Measurements from ENCODE around the gene SIX2. TPM values are rescaled to one million over a fixed set of nuclear protein-coding genes. Genes with fewer than 3 reads are reported as not detected.
"Not testable (repeated sequence)": the region's sequence is repeated elsewhere in the genome, so short reads cannot be mapped to it uniquely, and the experiment has no call there.

The SIX2 gene
- total RNA-seq, 3 donors from 2014 or later (not counting 1 experiment from before 2014, with no cell fraction given), result not detected

- WGBS (ENCODE audit: insufficient coverage), result 83% methylated on average over 2 of the region's 2 CpGs
- Mint-ChIP-seq H3K4me3 (no peak overlapping the region), H3K9me3 (no peaks in the 10 kb centered on the region), H3K36me3 (no peaks in the 10 kb centered on the region), H3K27ac (no peak overlapping the region), H3K4me1 (no peaks in the 10 kb centered on the region), H3K27me3 (ENCODE audit: low read depth in 2 of 2) (peaks cover 12 to 39% of the 10 kb centered on the region in 2 donors)
- H3K27ac ChIP-seq (ENCODE audit: low read length), result no peak overlapping the region
- intact Hi-C loops (cut with micrococcal nuclease), result no loop called here
- H3K9me3 ChIP-seq (ENCODE audit: control insufficient read depth, insufficient read depth, low read length), result no peaks in the 10 kb centered on the region
- H3K4me3 ChIP-seq (ENCODE audit: low read length), result no peak overlapping the region
- no peak for ATAC-seq
- H3K36me3 ChIP-seq (ENCODE audit: control insufficient read depth, insufficient read depth, low read length), result no peaks in the 10 kb centered on the region
- no peaks in the 10 kb centered on the region for H3K27me3 ChIP-seq (ENCODE audit: control insufficient read depth, insufficient read depth, low read length)
- TF ChIP-seq CTCF (IDR thresholded peaks at IDR 0.05), result no peak
- H3K4me1 ChIP-seq (ENCODE audit: control insufficient read depth, insufficient read depth, low read length), result no peaks in the 10 kb centered on the region
- DNase-seq, result no peak
Measured at GRCh38 chr2:45042401-45042800, 33.1 kb upstream of the SIX2 start.

GRCh38 chr2:45040786-45041185 lies 31.5 kb upstream of the SIX2 start:
- Mint-ChIP-seq H3K27me3 (ENCODE audit: low read depth in 2 of 2) (peaks cover 9 to 29% of the 10 kb centered on the region in 2 donors), H3K9me3 (no peaks in the 10 kb centered on the region), H3K4me1 (no peaks in the 10 kb centered on the region), H3K27ac (no peak overlapping the region), H3K4me3 (no peak overlapping the region), H3K36me3 (no peaks in the 10 kb centered on the region)
- no peak overlapping the region for H3K27ac ChIP-seq (ENCODE audit: low read length)
- ATAC-seq, result no peak
- no peak for TF ChIP-seq CTCF (IDR thresholded peaks at IDR 0.05)
- H3K36me3 ChIP-seq (ENCODE audit: control insufficient read depth, insufficient read depth, low read length), result no peaks in the 10 kb centered on the region
- H3K27me3 ChIP-seq (ENCODE audit: control insufficient read depth, insufficient read depth, low read length), result no peaks in the 10 kb centered on the region
- no peaks in the 10 kb centered on the region for H3K4me1 ChIP-seq (ENCODE audit: control insufficient read depth, insufficient read depth, low read length)
- intact Hi-C loops (cut with micrococcal nuclease), result no loop called here
- no peak overlapping the region for H3K4me3 ChIP-seq (ENCODE audit: low read length)
- no peaks in the 10 kb centered on the region for H3K9me3 ChIP-seq (ENCODE audit: control insufficient read depth, insufficient read depth, low read length)
- no peak for DNase-seq

GRCh38 chr2:45039804-45040203 lies 30.6 kb upstream of the SIX2 start:
- H3K36me3 ChIP-seq (ENCODE audit: control insufficient read depth, insufficient read depth, low read length); H3K4me1 ChIP-seq (ENCODE audit: control insufficient read depth, insufficient read depth, low read length); H3K27me3 ChIP-seq (ENCODE audit: control insufficient read depth, insufficient read depth, low read length); H3K36me3 Mint-ChIP-seq; DNase-seq; H3K9me3 Mint-ChIP-seq; ATAC-seq; H3K9me3 ChIP-seq (ENCODE audit: control insufficient read depth, insufficient read depth, low read length); H3K27ac ChIP-seq (ENCODE audit: low read length); intact Hi-C loops (cut with micrococcal nuclease); H3K27ac Mint-ChIP-seq; H3K4me3 Mint-ChIP-seq; H3K4me3 ChIP-seq (ENCODE audit: low read length); H3K4me1 Mint-ChIP-seq: not testable (repeated sequence)
- 85% methylated on average over 5 of the region's 5 CpGs for WGBS (ENCODE audit: insufficient coverage)
- H3K27me3 Mint-ChIP-seq (ENCODE audit: low read depth in 2 of 2), result peaks cover 10 to 23% of the 10 kb centered on the region in 2 donors

GRCh38 chr2:45038861-45039260 lies 29.6 kb upstream of the SIX2 start:
- H3K4me1 ChIP-seq (ENCODE audit: control insufficient read depth, insufficient read depth, low read length); intact Hi-C loops (cut with micrococcal nuclease): not testable (repeated sequence)
- WGBS (ENCODE audit: insufficient coverage), result 56% methylated on average over 5 of the region's 5 CpGs

GRCh38 chr2:45033302-45033701 lies 24.1 kb upstream of the SIX2 start:
- Mint-ChIP-seq H3K27me3 (ENCODE audit: low read depth in 2 of 2) (peaks cover 13 to 16% of the 10 kb centered on the region in 2 donors), H3K27ac (no peak overlapping the region), H3K36me3 (no peaks in the 10 kb centered on the region), H3K4me1 (no peaks in the 10 kb centered on the region), H3K4me3 (no peak overlapping the region), H3K9me3 (no peaks in the 10 kb centered on the region)
- Histone ChIP-seq H3K4me3 (ENCODE audit: low read length) (no peak overlapping the region), H3K9me3 (ENCODE audit: control insufficient read depth, insufficient read depth, low read length) (no peaks in the 10 kb centered on the region), H3K27me3 (ENCODE audit: control insufficient read depth, insufficient read depth, low read length) (no peaks in the 10 kb centered on the region), H3K27ac (ENCODE audit: low read length) (no peak overlapping the region), H3K4me1 (ENCODE audit: control insufficient read depth, insufficient read depth, low read length) (no peaks in the 10 kb centered on the region), H3K36me3 (ENCODE audit: control insufficient read depth, insufficient read depth, low read length) (no peaks in the 10 kb centered on the region)
- intact Hi-C loops (cut with micrococcal nuclease), result no loop called here
- WGBS (ENCODE audit: insufficient coverage), result 59% methylated on average over 4 of the region's 4 CpGs
- ATAC-seq (no peak), DNase-seq (no peak)
- no peak for TF ChIP-seq CTCF (IDR thresholded peaks at IDR 0.05)

More at GRCh38 chr2:45038861-45039260, 29.6 kb upstream of the SIX2 start:
- not testable (repeated sequence) for H3K36me3 ChIP-seq (ENCODE audit: control insufficient read depth, insufficient read depth, low read length); H3K4me3 Mint-ChIP-seq; H3K4me1 Mint-ChIP-seq; H3K4me3 ChIP-seq (ENCODE audit: low read length); ATAC-seq; H3K9me3 ChIP-seq (ENCODE audit: control insufficient read depth, insufficient read depth, low read length); H3K27ac ChIP-seq (ENCODE audit: low read length); H3K27ac Mint-ChIP-seq; DNase-seq; H3K36me3 Mint-ChIP-seq; H3K27me3 ChIP-seq (ENCODE audit: control insufficient read depth, insufficient read depth, low read length); H3K9me3 Mint-ChIP-seq
- peaks cover 10 to 14% of the 10 kb centered on the region in 2 donors for H3K27me3 Mint-ChIP-seq (ENCODE audit: low read depth in 2 of 2)
